Erythroblast (primary cell): ENCODE data around the gene TSPOAP1.
A peak's percentile ranks its signal among the peaks of the same experiment; 100 is the strongest.

Experiments used
- DNase-seq, 2 experiments: peaks; one replicate each; lab custom pipeline; 2025; lab: John Stamatoyannopoulos, UW
- GATA1 ChIP-seq: IDR thresholded peaks from 2 replicates; pipeline ENCODE4 v1.6.1; 2011; ENCODE audit warnings: low read depth, mild to moderate bottlenecking, control low read depth, low read length, moderate library complexity
- POLR2A ChIP-seq: IDR thresholded peaks from 2 replicates; pipeline ENCODE4 v1.6.1; 2011; ENCODE audit warnings: mild to moderate bottlenecking, low read length

The TSPOAP1 gene

DNA sequence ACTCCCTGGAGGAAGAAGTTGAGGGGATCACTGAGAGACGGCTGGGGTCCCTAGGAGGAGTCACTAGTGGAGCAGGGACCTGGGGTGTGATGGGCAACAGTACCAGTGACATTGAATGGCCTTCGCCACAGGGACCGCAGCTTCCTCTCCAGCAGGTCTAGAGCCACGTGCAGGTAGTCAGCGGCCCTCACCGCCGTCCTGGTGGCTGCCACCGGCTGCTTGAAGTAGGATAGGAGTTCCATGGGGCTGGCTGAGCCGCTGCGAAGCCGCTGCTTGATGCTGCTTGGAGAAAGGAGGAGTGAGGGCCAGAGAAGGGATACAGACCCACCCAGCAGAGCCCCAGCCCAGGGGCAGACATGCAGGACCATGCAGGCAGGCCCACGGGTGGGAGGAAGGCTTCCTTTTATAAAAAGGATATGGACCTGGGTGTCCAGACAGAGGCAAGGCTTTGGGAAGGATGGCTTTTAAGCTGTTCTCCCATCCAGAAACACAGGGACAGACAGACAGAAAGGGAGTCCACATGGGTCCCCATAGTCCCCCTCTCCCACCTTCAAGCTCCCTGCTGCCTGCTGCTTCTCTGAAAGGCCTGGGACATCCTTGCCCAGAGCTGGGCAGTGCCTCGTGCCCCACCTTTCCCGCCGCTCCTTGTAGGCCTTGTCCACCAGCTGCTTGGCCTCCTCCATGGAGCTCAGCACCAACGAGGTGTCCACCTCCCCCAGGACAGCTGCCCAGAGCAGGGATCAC lies 48.7 kb downstream of the TSPOAP1 start:
- no peak for TF ChIP-seq GATA1
- no peak for TF ChIP-seq POLR2A
- DNase-seq: no peak

DNA sequence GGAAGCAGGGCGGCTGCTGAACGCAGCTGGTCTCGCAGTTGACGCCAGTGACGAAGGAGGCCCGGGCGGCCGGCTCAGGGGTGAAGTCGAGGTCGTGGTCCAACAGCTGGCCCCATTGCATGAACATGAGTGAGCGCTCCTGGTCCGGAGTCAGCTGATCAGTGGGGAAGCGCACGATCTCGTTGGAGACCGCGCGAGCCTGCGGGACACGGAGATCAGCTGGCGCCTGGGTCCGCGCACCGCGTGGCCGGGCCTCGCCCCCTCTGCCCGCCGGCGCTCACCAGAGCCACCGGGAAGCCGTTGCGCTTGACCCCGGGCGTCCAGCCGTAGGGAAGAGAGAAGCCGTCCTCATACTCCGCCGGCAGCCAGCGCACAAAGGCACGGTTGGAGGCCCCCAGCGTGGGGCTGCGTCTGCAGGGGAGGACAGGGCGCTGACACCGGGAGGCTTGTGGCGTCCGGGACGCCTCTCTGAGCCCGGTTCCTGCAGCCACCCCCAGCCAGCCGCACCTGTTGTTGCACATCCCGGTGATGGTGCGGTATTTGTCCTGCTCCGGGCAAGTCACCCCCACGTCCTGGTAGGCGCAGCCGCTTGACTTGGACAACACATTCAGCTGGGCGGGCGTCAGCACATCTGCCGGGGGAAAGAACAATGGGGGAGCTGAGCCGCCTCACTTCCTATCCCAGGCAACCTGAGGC lies 49.4 kb downstream of the TSPOAP1 start:
- no peak for TF ChIP-seq POLR2A
- TF ChIP-seq GATA1: no peak
- no peak for DNase-seq

DNA sequence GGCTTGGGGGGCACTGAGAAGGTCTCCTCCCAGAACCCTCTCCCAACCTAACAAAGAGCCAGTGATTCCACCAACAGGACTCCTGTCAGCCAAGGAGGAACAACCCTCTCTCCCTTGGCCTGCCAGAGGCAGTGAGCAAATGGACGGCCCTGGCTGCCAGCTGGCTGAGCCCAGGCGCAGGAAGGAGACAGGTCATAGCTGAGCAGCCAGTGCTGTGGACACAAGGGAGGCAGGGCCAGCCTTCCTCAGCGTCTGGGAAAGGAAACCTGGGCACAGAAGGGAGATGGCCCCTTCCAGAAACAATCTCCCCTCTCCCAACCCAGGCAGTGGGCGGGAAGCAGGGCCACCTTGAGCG lies 50.0 kb downstream of the TSPOAP1 start:
- no peak for DNase-seq
- TF ChIP-seq GATA1 (no peak), POLR2A (no peak)

DNA sequence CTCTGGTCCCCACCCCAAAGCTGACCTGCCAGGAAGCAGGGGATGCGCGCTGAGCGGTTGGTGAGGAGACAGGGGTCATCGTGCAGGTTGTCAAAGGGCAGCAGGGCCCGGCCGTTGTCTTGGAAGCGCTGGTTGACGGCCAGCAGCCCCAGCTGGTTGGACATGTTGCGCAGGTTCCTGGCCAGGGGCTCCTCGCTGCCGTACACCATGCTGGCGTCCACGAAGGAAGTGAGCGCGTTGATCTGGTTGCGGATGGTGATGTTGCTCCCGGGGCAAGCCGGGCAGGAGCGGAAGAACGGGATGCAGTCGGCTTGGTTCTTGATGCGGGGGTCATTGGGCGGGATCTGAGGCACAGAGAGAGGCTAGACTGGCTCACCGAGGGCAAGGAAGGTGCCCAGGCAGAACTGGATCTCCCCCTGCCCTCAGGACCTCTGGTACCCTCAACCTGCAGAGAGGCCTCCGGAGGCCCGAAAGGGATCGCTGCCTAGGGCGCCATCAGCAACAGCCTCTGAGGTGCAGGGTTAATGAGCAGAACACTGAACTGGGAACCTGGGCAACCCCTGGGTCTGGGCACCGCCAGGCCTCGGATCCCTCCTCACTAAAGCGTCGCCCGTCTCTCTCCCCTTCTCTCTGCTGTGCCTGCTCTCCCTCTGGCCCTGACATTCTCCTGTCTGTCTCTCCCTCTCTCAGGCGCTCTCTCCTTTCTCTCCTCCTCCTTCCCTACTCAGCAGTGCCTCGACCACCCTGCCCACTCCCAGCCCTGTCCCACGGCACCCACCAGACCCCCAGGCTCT lies 50.6 kb downstream of the TSPOAP1 start:
- no peak for DNase-seq
- TF ChIP-seq GATA1 (no peak), POLR2A (no peak)

DNA sequence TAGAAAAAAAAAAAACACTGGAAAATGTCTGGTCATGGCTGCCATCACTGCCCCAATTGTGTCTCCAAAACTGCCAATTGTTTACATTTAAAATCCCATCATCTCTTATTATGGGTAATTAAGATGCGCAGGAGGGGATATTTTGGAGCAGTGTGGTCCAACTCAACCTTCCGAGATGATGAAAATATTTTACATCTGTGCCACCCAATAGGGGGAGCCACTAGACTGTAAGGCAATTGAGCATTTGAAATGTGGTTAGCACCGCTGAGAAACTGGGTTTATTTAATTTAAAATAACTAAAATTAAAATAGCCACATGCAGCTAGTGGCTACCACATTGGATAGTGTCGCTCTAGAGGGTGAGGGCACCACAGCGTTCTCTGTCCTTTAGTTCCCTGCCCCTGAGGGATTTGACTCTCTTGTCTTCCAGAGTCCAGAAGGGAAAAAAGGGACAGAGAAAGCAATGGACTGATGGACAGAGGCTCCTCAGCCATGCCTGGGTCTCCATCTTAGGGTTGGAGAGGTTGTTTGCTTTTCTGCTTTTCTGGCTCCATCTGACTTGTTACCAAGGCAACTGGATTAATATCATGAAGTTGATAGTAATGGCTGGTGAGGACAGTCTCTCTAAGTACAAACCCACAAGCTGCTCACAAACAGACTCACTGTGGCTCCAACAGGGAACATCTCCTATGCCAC lies 51.3 kb downstream of the TSPOAP1 start:
- no peak for TF ChIP-seq GATA1
- TF ChIP-seq POLR2A: no peak
- DNase-seq: peak; percentile 41 to 67

DNA sequence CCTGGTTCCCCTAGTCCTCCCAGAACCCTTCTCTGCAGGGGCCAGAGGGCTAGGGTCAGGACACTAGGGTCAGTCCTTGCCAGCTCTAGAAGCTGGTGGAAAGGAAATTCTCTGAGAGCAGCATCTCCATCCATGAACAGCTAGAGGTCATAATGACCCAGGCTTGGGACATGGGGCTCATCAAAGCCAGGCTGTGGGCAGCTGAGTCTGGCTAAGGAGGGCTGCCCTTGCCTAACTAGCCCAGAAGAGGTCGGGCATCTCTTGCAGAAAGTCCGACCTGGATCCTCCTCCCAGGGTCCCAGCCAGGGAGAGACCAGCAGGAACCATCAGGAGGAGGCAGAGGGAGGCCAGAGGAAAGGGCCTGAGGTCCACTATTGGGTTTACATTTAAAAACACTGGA lies 52.2 kb downstream of the TSPOAP1 start:
- TF ChIP-seq POLR2A (no peak), GATA1 (no peak)
- no peak for DNase-seq

DNA sequence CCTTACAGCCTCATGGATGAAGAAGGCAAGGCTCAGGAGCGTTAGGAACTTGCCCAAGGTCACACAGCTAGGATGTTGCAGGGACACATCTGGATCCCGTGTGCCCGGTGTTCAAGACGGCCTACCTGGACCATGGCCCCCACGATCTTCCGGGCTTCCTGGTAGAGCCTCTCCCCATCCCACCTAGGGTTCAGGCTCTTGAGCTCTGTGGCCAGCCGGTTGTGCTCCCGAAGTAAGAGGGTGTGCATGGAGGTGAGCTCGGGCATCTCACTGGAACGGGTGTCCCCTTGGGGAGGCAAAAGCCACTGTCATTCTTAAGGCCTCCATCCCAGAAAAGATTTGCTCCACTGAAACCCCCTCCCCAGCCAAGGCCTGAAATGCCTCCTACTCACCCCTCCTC lies 53.2 kb downstream of the TSPOAP1 start:
- DNase-seq: no peak
- TF ChIP-seq GATA1 (no peak), POLR2A (no peak)

DNA sequence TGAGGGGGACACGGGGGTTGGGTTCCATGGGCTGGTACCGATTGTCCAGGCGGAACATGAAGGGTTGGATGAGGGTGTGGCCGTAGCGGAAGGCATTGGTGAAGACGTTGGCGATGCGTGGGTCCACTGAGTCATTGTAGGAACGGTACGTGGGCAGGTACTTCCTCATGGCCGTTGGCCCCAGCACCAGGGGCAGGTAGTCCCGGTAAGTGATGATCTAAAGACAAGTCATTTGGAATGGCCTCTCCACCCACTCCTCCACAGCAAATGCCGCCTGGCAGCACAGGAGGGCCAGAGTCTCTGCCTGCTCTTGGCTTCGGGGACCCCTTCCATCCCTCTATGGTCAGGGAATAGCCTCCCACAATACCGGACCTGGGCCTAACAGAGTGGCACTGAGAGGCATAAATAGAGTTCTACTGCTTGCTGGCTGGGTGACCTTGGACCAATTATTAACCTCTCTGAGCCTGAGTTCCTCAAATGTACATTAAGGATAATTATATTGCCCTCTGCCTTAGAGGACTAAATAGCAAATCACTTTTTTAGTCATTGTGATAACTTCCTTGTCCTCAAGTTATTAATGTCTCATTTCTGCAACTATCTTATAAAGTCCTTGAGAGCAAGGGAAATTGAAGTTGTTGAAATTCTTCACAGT lies 55.0 kb downstream of the TSPOAP1 start:
- no peak for DNase-seq
- TF ChIP-seq GATA1 (no peak), POLR2A (no peak)

DNA sequence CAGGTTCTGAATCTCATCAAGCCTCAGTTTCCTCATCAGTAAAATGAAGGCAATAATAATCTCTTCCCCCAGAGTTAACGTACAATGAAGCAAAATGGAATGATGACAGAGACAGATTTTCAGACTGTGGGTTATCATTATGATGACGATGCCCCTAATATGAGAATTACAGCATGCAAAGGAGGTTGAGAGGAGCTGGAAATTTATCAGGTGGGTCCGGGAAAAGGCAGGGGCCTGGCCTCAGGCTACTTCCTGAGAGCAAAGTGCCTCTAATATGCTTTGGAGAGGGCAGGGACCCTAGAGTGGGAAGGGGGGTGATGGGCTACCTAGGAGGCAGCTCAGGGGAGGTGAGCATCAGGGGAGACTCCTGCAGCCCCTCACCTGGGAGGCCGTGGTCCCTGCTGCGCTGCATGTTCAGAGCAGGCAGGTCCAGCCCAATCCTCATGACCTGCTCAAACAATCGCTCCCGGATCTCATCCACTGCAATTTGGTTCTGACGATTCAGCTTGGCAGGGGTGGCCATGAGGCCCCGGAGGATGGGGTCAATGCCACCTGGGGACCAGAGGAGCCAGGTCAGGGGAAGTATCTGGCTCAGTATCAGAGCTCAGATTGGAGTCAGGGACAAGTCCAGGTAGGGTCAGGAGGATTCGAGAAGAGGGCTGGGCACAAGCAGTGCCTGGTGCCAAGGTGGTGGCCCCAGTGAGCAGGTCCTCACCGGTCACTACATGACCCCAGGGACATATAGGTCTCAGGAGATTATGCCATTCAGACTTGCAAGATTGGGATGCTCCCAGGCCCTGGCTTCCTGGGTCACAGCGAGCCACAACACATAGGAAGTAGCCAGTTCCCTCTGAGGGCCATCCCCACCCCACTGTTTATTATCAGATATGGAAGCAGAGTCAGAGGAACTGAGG lies 56.0 kb downstream of the TSPOAP1 start:
- TF ChIP-seq POLR2A (no peak), GATA1 (no peak)
- no peak for DNase-seq

DNA sequence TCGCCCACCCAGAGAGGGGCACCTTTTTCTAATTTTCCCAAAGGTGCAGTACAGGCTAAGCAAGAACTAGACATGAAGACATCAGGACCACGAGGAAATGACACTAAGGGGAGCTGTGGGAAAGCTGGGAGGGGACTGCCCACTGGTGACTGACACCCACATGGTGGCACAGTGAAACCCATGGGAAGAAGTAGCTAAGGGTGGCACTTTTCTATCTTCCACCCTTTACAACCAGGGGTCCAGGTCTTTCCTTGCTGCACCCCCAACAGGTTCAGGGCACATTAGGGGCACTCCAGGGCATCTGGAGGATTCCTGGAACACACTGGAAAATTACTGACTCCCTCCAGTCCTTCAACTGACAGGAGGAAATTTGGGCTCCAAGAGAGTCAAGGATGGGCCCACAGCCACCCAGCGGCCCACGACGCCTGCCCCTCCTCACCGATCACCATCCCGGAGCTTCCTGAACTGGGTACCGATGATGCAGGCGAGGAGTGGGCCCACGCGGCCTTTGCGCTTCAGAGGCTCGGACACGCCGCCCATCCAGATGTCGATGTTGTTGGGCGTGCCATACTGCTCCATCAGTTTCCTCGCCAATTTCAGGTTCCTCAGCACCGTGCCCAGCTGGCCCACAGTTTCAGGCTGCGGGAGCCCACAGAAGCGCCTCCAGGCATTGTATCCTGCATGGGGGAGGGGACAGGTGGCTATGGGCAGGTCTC lies 57.2 kb downstream of the TSPOAP1 start:
- no peak for TF ChIP-seq GATA1
- TF ChIP-seq POLR2A: no peak
- DNase-seq: no peak

DNA sequence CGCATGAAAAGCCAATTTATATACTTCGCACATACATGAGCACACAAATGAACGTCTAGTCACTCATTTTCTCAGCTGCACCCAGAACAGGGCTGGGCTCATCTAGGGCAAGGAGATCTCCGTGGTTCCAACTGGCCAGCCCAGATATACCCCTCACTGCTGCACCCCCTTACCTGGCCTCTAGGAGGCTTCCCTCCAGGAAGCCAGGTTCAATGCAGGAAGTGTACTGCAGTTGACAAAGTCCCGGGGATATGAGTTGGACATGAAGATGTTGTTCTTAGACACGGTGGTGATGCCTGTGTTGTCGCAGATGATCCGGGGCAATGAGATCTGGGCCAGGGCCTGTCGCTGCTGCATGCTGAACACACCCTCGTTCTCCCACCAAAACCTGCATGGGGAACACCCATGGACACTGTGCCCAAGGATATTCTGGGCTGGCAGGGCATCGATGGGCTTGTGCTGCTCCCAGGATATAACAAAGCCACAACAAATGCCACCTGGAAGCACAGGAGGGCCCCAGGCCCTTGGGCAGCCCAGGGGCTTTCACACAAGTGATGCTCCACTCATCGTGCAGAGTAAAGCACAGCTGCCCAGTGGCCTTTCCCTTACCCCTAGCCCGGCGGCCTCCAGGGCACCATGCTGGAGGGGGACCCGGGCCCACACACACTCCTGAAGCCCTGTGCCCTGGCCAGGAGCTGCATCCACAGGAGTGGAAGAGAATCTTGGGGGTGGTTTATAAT lies 57.9 kb downstream of the TSPOAP1 start:
- DNase-seq: no peak
- TF ChIP-seq POLR2A (no peak), GATA1 (no peak)

DNA sequence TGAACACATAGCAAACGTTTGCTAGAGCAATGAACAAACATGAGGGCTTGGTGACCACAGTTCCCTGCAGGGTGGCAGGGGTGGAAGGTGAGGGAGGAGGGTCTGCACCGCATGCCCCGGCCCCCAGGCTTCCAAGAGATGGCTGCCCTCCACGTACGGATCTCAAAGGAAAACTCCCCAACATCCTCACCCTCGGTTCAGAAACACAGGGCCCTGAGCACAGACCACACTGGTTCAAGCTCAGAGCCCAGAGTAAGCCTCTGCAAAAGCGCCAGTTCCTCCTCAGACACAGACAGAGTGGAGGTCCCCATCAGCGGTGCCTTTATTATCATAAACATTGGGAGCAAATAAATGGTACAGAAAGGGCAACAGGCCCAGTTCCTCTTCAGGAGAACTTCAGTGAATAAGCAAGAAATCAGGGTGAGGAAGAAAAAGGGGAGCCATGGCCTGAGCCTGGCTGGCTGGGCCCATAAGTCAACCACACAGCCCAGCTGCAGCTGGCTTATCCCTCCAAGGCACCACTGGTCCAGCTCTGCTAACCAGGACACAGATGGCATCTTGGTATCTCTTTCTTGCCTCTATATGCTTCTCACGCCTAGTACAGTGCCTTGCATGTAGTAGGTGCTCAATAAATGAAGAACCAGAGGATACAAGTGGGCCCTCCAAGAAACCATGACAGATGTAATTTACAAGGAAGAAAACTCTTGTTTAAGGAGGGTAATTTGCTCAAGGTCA lies 58.9 kb downstream of the TSPOAP1 start:
- DNase-seq: no peak
- no peak for TF ChIP-seq POLR2A
- no peak for TF ChIP-seq GATA1
